ENCODE measurements around the gene NTNG2. TPM values are rescaled to one million over a fixed set of nuclear protein-coding genes. Genes with fewer than 3 reads are reported as not detected.

The NTNG2 gene
- total RNA-seq, 1 donor from 2014 or later: 2.4 TPM

GRCh38 chr9:132274861-132275260 lies 113.0 kb downstream of the NTNG2 start:
- DNase-seq (ENCODE audit: low spot score, unreplicated experiment): no peak
- H3K9me3 Mint-ChIP-seq (ENCODE audit: low read depth): no peaks in the 10 kb centered on the region
- no peak overlapping the region for H3K27ac Mint-ChIP-seq
- H3K36me3 Mint-ChIP-seq (ENCODE audit: insufficient read depth): peaks cover 40% of the 10 kb centered on the region
- no peak for TF ChIP-seq CTCF (IDR thresholded peaks at IDR 0.05; ENCODE audit: unreplicated experiment)
- no peaks in the 10 kb centered on the region for H3K4me1 Mint-ChIP-seq (ENCODE audit: low read depth)
- no peak overlapping the region for H3K4me3 Mint-ChIP-seq (ENCODE audit: low read depth)
- H3K27me3 Mint-ChIP-seq: no peaks in the 10 kb centered on the region

GRCh38 chr9:132283165-132283564 lies 121.3 kb downstream of the NTNG2 start:
- peak overlapping the region; percentile 60 for H3K27ac Mint-ChIP-seq
- no peak for DNase-seq (ENCODE audit: low spot score, unreplicated experiment)
- no peak overlapping the region for H3K4me3 Mint-ChIP-seq (ENCODE audit: low read depth)
- TF ChIP-seq CTCF (IDR thresholded peaks at IDR 0.05; ENCODE audit: unreplicated experiment): no peak
- H3K4me1 Mint-ChIP-seq (ENCODE audit: low read depth): peaks cover 11% of the 10 kb centered on the region
- H3K36me3 Mint-ChIP-seq (ENCODE audit: insufficient read depth): peaks cover 37% of the 10 kb centered on the region
- no peaks in the 10 kb centered on the region for H3K9me3 Mint-ChIP-seq (ENCODE audit: low read depth)
- no peaks in the 10 kb centered on the region for H3K27me3 Mint-ChIP-seq

- H3K27me3 Mint-ChIP-seq: no peaks in the 10 kb centered on the region
- no peak overlapping the region for H3K4me3 Mint-ChIP-seq (ENCODE audit: low read depth)
- H3K27ac Mint-ChIP-seq: peak overlapping the region; percentile 50
- H3K36me3 Mint-ChIP-seq (ENCODE audit: insufficient read depth): peaks cover 36% of the 10 kb centered on the region
- H3K4me1 Mint-ChIP-seq (ENCODE audit: low read depth): peaks cover 17% of the 10 kb centered on the region
- no peak for TF ChIP-seq CTCF (IDR thresholded peaks at IDR 0.05; ENCODE audit: unreplicated experiment)
- no peak for DNase-seq (ENCODE audit: low spot score, unreplicated experiment)
- H3K9me3 Mint-ChIP-seq (ENCODE audit: low read depth): no peaks in the 10 kb centered on the region
Observed at GRCh38 chr9:132283863-132284262, 122.0 kb downstream of the NTNG2 start.

GRCh38 chr9:132287256-132287760 lies 125.5 kb downstream of the NTNG2 start:
- DNase-seq (ENCODE audit: low spot score, unreplicated experiment): no peak
- Mint-ChIP-seq H3K4me1 (ENCODE audit: low read depth) (peaks cover 23% of the 10 kb centered on the region), H3K9me3 (ENCODE audit: low read depth) (no peaks in the 10 kb centered on the region), H3K27me3 (no peaks in the 10 kb centered on the region), H3K27ac (no peak overlapping the region), H3K4me3 (ENCODE audit: low read depth) (no peak overlapping the region), H3K36me3 (ENCODE audit: insufficient read depth) (peaks cover 25% of the 10 kb centered on the region)
- TF ChIP-seq CTCF (IDR thresholded peaks at IDR 0.05; ENCODE audit: unreplicated experiment): no peak

GRCh38 chr9:132288361-132288760 lies 126.5 kb downstream of the NTNG2 start:
- Mint-ChIP-seq H3K27ac (peak overlapping the region; percentile 95), H3K9me3 (ENCODE audit: low read depth) (no peaks in the 10 kb centered on the region), H3K4me1 (ENCODE audit: low read depth) (peaks cover 17% of the 10 kb centered on the region), H3K27me3 (no peaks in the 10 kb centered on the region), H3K4me3 (ENCODE audit: low read depth) (peak overlapping the region; percentile 26), H3K36me3 (ENCODE audit: insufficient read depth) (peaks cover 20% of the 10 kb centered on the region)
- no peak for DNase-seq (ENCODE audit: low spot score, unreplicated experiment)
- TF ChIP-seq CTCF (IDR thresholded peaks at IDR 0.05; ENCODE audit: unreplicated experiment): no peak
